C4-2B (cell line): ENCODE data around the gene GPR183.

ENCODE experiments used
- ZFX ChIP-seq: fragments of 450-650 bp; IDR thresholded peaks from 2 replicates; pipeline ENCODE4 v1.6.1; 2017
- TF ChIP-seq, protein P1 (sequence below): fragments of 450-650 bp; conservative IDR thresholded peaks from 2 replicates; pipeline ENCODE4 v1.5.1; 2017; ENCODE audit warnings: mild to moderate bottlenecking

DNA sequence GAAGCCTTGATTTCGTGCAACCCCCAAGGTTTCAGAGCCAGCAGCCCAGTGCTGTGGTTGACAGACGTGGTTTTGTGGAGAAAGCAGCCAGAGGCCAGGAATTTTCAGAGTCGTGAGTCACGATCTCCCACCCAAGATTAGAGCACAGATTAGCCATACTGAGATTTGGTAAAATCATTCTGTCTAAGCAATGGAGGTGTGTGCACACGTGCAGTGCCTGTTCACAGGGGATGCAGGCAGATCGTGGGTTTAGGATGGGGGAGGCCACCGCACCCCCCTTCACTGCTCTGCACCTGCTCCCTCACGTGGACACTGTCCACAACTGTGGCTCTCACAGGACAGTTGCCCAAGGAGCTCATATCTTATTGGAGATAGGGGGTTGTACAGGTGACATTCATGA, 46.6 kb upstream of the GPR183 start:
- TF ChIP-seq, protein P1, sequence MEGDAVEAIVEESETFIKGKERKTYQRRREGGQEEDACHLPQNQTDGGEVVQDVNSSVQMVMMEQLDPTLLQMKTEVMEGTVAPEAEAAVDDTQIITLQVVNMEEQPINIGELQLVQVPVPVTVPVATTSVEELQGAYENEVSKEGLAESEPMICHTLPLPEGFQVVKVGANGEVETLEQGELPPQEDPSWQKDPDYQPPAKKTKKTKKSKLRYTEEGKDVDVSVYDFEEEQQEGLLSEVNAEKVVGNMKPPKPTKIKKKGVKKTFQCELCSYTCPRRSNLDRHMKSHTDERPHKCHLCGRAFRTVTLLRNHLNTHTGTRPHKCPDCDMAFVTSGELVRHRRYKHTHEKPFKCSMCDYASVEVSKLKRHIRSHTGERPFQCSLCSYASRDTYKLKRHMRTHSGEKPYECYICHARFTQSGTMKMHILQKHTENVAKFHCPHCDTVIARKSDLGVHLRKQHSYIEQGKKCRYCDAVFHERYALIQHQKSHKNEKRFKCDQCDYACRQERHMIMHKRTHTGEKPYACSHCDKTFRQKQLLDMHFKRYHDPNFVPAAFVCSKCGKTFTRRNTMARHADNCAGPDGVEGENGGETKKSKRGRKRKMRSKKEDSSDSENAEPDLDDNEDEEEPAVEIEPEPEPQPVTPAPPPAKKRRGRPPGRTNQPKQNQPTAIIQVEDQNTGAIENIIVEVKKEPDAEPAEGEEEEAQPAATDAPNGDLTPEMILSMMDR: no peak
- no peak for TF ChIP-seq ZFX
